ENCODE measurements around the gene ARHGAP10.

GRCh38 chr4:147811878-147812277, 80.0 kb downstream of the ARHGAP10 start:
- TF ChIP-seq CTCF (IDR thresholded peaks at IDR 0.05; ENCODE audit: low read depth, low read length, poor library complexity, severe bottlenecking), result no peak
- TF ChIP-seq EZH2phosphoT487 (IDR thresholded peaks at IDR 0.05; ENCODE audit: borderline replicate concordance, low read length), result no peak
